Adrenal gland (tissue), 5 donors: ENCODE data around the gene ZNRF1.

ENCODE experiments used
- POLR2A ChIP-seq, 2 donors: fragments of 450-650 bp; IDR thresholded peaks; one replicate each; pipeline ENCODE4 v1.6.1; 2017; ENCODE audit warnings: antibody characterized with exemption in 2 of 2, mild to moderate bottlenecking in 2 of 2, moderate library complexity in 1 of 2
- TF ChIP-seq, protein P1 (sequence below), 6 experiments: fragments of 450-650 bp in 4 of 6; fragments of 200-600 bp in 2 of 6; sonication (generic) in 1 of 6; IDR thresholded peaks; 1 replicate in 5 of 6; 2 replicates in 1 of 6; pipeline versions ENCODE4 v1.5.1 to v1.8.0; 2016 to 2021; ENCODE audit warnings: antibody characterized with exemption in 6 of 6, mild to moderate bottlenecking in 2 of 6, moderate library complexity in 1 of 6
- donor health status: DM: no; HTN: no; CAD: no.

DNA sequence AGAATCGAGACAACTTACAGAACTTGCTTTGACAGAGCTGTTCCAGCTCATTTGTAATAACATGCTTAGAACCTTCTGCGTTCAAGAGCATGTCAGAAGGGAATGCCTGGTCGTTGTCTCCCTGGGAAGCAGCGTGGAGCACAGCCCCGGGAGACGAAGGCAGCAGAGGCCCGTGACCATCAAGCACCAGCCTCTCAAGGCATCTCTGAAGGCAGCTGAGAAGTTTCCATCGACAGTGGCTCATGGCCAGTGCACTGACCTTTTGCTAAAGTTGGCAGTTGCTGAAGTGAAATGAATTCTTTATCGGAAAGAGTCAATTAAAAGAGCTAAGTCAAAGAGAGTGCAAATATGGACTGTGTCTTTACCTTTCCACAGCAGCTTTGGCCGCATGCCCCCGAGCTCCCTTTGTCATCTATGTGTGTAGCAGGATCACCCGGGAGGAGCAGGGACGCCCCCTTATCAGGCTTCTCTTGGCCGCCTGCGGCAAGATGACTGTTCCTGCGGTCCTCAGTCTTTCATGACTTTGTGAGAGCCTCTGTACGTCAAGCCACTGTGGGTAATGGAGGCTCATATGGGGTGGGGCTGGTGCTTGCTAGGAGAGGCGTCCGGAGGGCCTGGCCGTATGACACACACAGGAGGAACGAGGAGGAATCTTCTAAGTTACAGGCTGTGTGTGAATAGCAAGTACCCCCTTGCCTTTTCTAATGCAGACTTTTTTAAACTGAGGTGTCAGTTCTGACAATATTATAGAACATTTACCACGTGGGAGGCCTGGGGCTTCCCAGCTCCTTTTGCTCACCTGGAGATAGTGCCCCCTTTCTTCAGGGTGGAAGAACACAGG lies 63.5 kb downstream of the ZNRF1 start:
- TF ChIP-seq, protein P1, sequence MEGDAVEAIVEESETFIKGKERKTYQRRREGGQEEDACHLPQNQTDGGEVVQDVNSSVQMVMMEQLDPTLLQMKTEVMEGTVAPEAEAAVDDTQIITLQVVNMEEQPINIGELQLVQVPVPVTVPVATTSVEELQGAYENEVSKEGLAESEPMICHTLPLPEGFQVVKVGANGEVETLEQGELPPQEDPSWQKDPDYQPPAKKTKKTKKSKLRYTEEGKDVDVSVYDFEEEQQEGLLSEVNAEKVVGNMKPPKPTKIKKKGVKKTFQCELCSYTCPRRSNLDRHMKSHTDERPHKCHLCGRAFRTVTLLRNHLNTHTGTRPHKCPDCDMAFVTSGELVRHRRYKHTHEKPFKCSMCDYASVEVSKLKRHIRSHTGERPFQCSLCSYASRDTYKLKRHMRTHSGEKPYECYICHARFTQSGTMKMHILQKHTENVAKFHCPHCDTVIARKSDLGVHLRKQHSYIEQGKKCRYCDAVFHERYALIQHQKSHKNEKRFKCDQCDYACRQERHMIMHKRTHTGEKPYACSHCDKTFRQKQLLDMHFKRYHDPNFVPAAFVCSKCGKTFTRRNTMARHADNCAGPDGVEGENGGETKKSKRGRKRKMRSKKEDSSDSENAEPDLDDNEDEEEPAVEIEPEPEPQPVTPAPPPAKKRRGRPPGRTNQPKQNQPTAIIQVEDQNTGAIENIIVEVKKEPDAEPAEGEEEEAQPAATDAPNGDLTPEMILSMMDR (IDR thresholded peaks at IDR 0.05) = no peak
- TF ChIP-seq POLR2A (IDR thresholded peaks at IDR 0.05) = no peak
